ENCODE results near the gene MRPL3. TPM values are rescaled to one million over a fixed set of nuclear protein-coding genes. Genes with fewer than 3 reads are reported as not detected.
"Not testable (repeated sequence)": the region's sequence is repeated elsewhere in the genome, so short reads cannot be mapped to it uniquely, and the experiment has no call there.

Gene MRPL3
- total RNA-seq, 1 donor from 2014 or later = 77.7 TPM

DNA sequence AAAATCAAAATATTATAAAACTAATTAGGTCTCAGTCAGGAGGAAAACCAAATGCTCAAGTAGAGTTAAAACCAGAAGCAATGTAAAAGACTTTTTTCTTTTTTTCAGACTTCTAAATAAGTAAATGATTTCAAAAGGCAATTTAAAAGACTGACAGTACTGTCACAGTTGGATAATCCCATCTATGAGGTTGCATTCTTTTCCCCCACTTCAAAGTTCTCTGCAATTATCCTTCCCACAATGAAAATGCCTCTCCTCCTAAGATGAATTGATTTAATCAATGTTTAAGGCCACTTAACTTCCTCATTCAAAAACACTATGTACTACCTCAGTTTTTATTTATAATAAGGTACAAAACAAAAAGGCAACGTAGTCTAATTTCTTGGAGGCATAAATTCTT lies 8.1 kb downstream of the MRPL3 start:
- H3K9me3 Mint-ChIP-seq = no peaks in the 10 kb centered on the region
- no peak for TF ChIP-seq CTCF (IDR thresholded peaks at IDR 0.05; ENCODE audit: unreplicated experiment)
- no peaks in the 10 kb centered on the region for H3K4me1 Mint-ChIP-seq
- peaks cover 26% of the 10 kb centered on the region for H3K36me3 Mint-ChIP-seq
- H3K4me3 Mint-ChIP-seq = no peak overlapping the region
- DNase-seq (ENCODE audit: low spot score in 2 of 2, unreplicated experiment in 2 of 2) = no peak
- H3K27me3 Mint-ChIP-seq (ENCODE audit: low read depth) = no peaks in the 10 kb centered on the region
- H3K27ac Mint-ChIP-seq = no peak overlapping the region

DNA sequence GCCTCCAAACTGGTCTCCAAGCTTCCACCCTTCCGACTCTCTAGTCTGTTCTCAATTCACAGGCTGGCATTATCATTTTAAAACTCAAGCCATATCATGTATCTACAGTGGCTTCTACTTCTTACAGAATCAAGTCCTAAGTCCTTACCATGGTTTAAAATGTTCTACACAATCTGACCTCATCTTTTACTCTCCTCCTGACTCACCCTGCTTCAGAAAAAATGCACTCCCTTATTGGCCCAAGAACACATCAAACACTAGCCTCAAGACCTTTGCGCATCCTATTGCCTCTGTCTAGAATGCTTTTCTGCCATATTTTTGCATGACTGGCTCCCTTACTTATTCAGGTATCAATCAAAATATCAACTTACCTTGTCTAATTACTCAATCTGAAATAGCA lies 11.0 kb downstream of the MRPL3 start:
- TF ChIP-seq CTCF (IDR thresholded peaks at IDR 0.05; ENCODE audit: unreplicated experiment) = no peak
- Mint-ChIP-seq H3K4me1 (no peaks in the 10 kb centered on the region), H3K4me3 (no peak overlapping the region), H3K27me3 (ENCODE audit: low read depth) (no peaks in the 10 kb centered on the region), H3K36me3 (peaks cover 29% of the 10 kb centered on the region), H3K27ac (no peak overlapping the region), H3K9me3 (no peaks in the 10 kb centered on the region)
- DNase-seq (ENCODE audit: low spot score in 2 of 2, unreplicated experiment in 2 of 2) = no peak

DNA sequence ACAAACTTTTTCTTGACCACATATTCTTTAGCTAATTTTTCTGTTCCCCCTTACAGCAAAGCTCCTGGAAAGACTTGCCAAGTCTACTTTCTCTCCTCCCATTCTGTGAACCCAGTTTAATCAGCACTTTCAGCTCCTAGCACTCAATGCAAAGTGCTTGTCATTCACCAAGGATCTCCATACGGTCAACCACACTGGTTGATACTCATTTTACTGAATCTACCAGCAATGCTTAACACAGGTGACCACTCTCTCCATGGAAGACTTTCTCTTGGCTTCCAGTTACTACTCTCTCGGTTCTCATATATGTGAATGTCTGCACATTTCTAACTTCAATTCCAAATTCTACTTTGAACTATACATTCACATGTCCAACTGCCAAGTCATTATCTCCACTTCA lies 11.7 kb downstream of the MRPL3 start:
- Mint-ChIP-seq H3K27ac (no peak overlapping the region), H3K4me3 (no peak overlapping the region), H3K9me3 (no peaks in the 10 kb centered on the region), H3K27me3 (ENCODE audit: low read depth) (no peaks in the 10 kb centered on the region), H3K4me1 (no peaks in the 10 kb centered on the region), H3K36me3 (peaks cover 31% of the 10 kb centered on the region)
- TF ChIP-seq CTCF (IDR thresholded peaks at IDR 0.05; ENCODE audit: unreplicated experiment) = no peak
- DNase-seq (ENCODE audit: low spot score in 2 of 2, unreplicated experiment in 2 of 2) = no peak

DNA sequence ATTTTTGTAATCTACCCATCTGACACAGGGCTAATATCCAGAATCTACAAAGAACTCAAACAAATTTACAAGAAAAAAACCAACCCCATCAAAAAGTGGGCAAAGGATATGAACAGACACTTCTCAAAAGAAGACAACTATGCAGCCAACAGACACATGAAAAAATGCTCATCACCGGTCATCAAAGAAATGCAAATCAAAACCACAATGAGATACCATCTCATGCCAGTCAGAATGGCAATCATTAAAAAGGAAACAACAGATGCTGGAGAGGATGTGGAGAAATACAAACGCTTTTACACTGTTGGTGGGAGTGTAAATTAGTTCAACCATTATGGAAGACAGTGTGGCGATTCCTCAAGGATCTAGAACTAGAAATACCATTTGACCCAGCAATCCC lies 16.2 kb downstream of the MRPL3 start:
- not testable (repeated sequence) for H3K9me3 Mint-ChIP-seq; H3K4me3 Mint-ChIP-seq; H3K4me1 Mint-ChIP-seq; H3K27me3 Mint-ChIP-seq (ENCODE audit: low read depth); DNase-seq (ENCODE audit: low spot score in 2 of 2, unreplicated experiment in 2 of 2); H3K27ac Mint-ChIP-seq
- H3K36me3 Mint-ChIP-seq = peaks cover 26% of the 10 kb centered on the region

DNA sequence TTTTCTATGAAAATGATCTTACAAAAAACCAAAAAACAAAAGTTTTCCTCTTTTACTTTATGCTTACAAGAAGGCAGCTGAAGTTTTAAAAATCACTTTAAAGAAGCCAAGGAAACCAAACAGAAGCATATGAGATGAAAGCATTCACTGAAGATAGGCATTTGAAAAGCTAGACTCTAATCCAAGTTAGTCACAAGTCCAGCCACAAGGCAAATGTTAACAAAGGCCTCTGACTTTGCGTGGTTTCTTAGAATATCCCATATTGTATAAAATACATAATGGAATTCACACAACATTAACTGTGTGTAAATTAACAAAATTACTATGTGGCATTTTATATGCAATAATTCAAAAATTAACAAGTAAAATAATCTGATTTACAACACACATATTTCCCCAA lies 17.7 kb downstream of the MRPL3 start:
- H3K9me3 Mint-ChIP-seq = no peaks in the 10 kb centered on the region
- peak overlapping the region; percentile 73 for H3K27ac Mint-ChIP-seq
- no peak for DNase-seq (ENCODE audit: low spot score in 2 of 2, unreplicated experiment in 2 of 2)
- H3K4me3 Mint-ChIP-seq = no peak overlapping the region
- TF ChIP-seq CTCF (IDR thresholded peaks at IDR 0.05; ENCODE audit: unreplicated experiment) = no peak
- peaks cover 3% of the 10 kb centered on the region for H3K4me1 Mint-ChIP-seq
- H3K36me3 Mint-ChIP-seq = peaks cover 26% of the 10 kb centered on the region
- H3K27me3 Mint-ChIP-seq (ENCODE audit: low read depth) = no peaks in the 10 kb centered on the region

GRCh38 chr3:131484496-131485111 lies 18.2 kb downstream of the MRPL3 start:
- Mint-ChIP-seq H3K27ac (peak overlapping the region; percentile 59), H3K4me1 (peaks cover 3% of the 10 kb centered on the region), H3K4me3 (no peak overlapping the region), H3K9me3 (no peaks in the 10 kb centered on the region), H3K27me3 (ENCODE audit: low read depth) (no peaks in the 10 kb centered on the region), H3K36me3 (peaks cover 29% of the 10 kb centered on the region)
- DNase-seq (ENCODE audit: low spot score in 2 of 2, unreplicated experiment in 2 of 2) = no peak
- no peak for TF ChIP-seq CTCF (IDR thresholded peaks at IDR 0.05; ENCODE audit: unreplicated experiment)

All from mesothelial cell of epicardium (in vitro differentiated cells).